Activated T-helper 17 cell treated with anti-CD3 and anti-CD28 coated beads, Interleukin-2, amount 50 U/mL, for 72 hours (primary cell): Measurements from ENCODE around the gene RUVBL2. TPM values are rescaled to one million over a fixed set of nuclear protein-coding genes. Genes with fewer than 3 reads are reported as not detected.
"Not testable (repeated sequence)": the region's sequence is repeated elsewhere in the genome, so short reads cannot be mapped to it uniquely, and the experiment has no call there.

ENCODE experiments used
- ATAC-seq: fragments of 150-1000 bp; cut with Tn5 transposase; replicated peaks from 2 replicates; pipeline ENCODE4 v1.10.0; 2021; ENCODE audit warnings: mild to moderate bottlenecking, moderate library complexity
- H3K27ac Mint-ChIP-seq: one replicate; pipeline ENCODE4 v1.8.0; 2022; ENCODE audit warnings: mixed read lengths
- H3K27me3 Mint-ChIP-seq: one replicate; pipeline ENCODE4 v1.8.0; 2022; ENCODE audit warnings: mixed read lengths
- H3K36me3 Mint-ChIP-seq: one replicate; pipeline ENCODE4 v1.8.0; 2022; ENCODE audit warnings: low read depth, mild to moderate bottlenecking, mixed read lengths
- H3K4me1 Mint-ChIP-seq: one replicate; pipeline ENCODE4 v1.8.0; 2022; ENCODE audit warnings: mixed read lengths
- H3K4me3 Mint-ChIP-seq: one replicate; pipeline ENCODE4 v1.8.0; 2022; ENCODE audit warnings: mild to moderate bottlenecking, mixed read lengths
- H3K9me3 Mint-ChIP-seq: one replicate; pipeline ENCODE4 v1.8.0; 2022; ENCODE audit warnings: mixed read lengths
- total RNA-seq, 2 donors: library from RNA; stranded (reverse); gene quantifications; one replicate each; pipeline ENCODE4 v1.2.3, GENCODE V29; 2022

The RUVBL2 gene
- total RNA-seq, 2 donors from 2014 or later: 100 to 166 TPM

DNA sequence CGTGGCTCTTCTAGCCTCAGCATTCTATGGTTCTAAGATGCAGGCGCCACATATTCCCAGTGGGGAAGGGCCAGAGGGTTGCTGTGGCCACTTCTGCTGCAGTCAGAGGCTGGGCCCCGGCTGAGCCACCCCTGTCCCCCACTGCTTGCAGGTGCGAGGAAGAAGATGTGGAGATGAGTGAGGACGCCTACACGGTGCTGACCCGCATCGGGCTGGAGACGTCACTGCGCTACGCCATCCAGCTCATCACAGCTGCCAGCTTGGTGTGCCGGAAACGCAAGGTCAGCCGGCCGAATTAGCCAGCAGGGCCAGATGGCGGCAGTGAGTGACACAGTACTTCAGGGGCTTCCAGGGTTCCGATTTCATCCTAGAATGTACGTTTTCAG lies 21.2 kb downstream of the RUVBL2 start:
- Mint-ChIP-seq H3K4me1 (peaks cover 7% of the 10 kb centered on the region), H3K36me3 (peaks cover 45% of the 10 kb centered on the region), H3K27ac (no peak overlapping the region), H3K4me3 (no peak overlapping the region), H3K9me3 (no peaks in the 10 kb centered on the region), H3K27me3 (peaks cover 4% of the 10 kb centered on the region)
- ATAC-seq: no peak

- H3K27ac Mint-ChIP-seq: no peak overlapping the region
- peaks cover 11% of the 10 kb centered on the region for H3K4me1 Mint-ChIP-seq
- peaks cover 4% of the 10 kb centered on the region for H3K27me3 Mint-ChIP-seq
- no peaks in the 10 kb centered on the region for H3K9me3 Mint-ChIP-seq
- no peak for ATAC-seq
- H3K4me3 Mint-ChIP-seq: no peak overlapping the region
- H3K36me3 Mint-ChIP-seq: peaks cover 31% of the 10 kb centered on the region
Measured at GRCh38 chr19:49016067-49016839, 22.6 kb downstream of the RUVBL2 start.

- H3K4me1 Mint-ChIP-seq: peaks cover 15% of the 10 kb centered on the region
- peak within 1 kb of the TSS; percentile 94 for H3K4me3 Mint-ChIP-seq
- no peak within 1 kb of the TSS for H3K27ac Mint-ChIP-seq
- no peaks in the 10 kb centered on the region for H3K9me3 Mint-ChIP-seq
- H3K36me3 Mint-ChIP-seq: peaks cover 26% of the 10 kb centered on the region
- ATAC-seq: no peak
- peaks cover 4% of the 10 kb centered on the region for H3K27me3 Mint-ChIP-seq
Measured at GRCh38 chr19:49017041-49017665, 23.5 kb downstream of the RUVBL2 start, which contains the start of gene LHB. Gene LHB, minus strand, starts transcription at chr19:49017091. Its CDS starts 10 bp downstream, at chr19:49017081.

DNA sequence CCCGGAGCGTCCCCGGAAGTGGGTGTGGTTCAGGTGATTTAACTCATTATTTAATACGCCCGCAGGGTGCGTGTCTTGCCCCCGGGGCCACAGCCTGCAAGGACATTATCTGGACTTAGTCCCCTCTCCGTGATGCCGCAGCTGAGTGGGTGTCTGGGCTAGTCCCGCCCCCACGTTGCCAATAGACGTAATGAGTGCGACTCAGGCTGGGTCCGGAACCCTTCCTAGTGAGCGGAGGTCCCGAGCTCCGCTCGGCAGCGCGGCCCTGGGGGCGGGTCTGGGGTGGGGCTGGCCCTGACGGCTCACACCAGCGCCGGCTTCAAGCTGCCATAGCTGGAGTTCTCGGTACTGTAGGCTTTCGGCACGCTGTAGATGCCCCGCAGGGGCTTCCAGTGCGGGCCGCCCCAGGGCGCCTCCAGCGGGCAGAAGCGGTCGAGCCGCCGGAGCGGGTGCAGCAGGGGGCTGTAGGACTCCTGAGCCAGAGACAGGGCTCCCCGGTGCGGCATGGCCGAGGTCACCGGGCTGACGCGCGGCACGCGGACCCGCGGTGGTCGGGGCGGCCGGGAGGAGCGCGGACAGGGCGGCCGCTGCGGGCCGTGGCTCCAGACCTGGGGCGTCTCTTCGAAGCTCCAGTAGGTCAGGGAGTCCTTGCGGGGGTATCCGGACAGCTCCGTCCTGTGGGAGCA lies 24.1 kb downstream of the RUVBL2 start:
- Mint-ChIP-seq H3K27me3 (peaks cover 4% of the 10 kb centered on the region), H3K4me3 (peak overlapping the region; percentile 94), H3K27ac (no peak overlapping the region), H3K36me3 (peaks cover 19% of the 10 kb centered on the region), H3K4me1 (peaks cover 15% of the 10 kb centered on the region), H3K9me3 (no peaks in the 10 kb centered on the region)
- peak; percentile 59 for ATAC-seq

DNA sequence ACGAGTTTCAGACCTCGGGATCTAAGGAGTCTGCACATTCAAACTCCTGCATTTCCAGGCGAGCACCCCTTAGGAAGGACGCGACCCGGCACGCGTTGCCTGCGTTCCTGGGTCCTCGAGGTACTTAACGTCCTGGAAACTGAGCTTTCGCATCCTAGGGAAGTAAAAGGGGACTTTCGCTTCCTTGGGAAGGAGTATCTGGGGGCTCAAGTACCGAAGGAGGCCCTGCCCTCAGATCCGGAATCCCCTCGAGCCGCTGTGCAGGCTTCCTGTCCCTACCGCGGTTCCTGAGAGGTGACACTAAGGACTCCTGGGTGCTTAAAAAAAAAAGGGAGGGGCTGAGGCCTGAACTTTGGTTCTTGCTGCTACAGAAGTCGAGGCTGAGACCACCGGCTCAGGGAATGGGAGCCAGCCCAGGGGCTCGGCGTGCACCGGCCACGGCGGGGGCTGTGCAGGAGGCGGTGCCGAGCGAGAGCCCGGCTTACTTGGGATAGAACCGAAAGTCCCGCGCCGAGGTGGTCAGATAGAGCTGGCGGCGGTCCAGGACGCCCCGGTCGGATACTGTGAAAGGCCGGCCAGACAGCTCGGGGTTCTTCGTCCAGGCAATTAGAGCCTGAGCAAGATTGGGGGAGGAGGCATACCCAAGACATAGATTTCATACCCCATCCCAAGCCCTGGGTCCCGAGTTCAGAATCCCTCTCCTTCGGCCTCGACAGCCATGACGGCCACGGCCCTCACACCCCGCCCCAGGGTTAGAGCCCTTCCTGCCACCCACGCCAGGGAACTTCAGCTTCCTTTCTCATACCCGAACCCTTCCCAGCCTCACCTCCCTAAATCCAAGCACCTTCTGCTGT lies 24.9 kb downstream of the RUVBL2 start:
- Mint-ChIP-seq H3K36me3 (peaks cover 12% of the 10 kb centered on the region), H3K27ac (peak overlapping the region; percentile 90), H3K4me1 (peaks cover 15% of the 10 kb centered on the region), H3K4me3 (peak overlapping the region; percentile 94)
- not testable (repeated sequence) for H3K9me3 Mint-ChIP-seq, H3K27me3 Mint-ChIP-seq
- peak; percentile 11 for ATAC-seq

GRCh38 chr19:49019242-49019932 lies 25.7 kb downstream of the RUVBL2 start:
- Mint-ChIP-seq H3K4me3 (peak overlapping the region; percentile 94), H3K36me3 (peaks cover 7% of the 10 kb centered on the region), H3K27ac (peak overlapping the region; percentile 90), H3K27me3 (peaks cover 4% of the 10 kb centered on the region), H3K9me3 (no peaks in the 10 kb centered on the region), H3K4me1 (peaks cover 15% of the 10 kb centered on the region)
- peak; percentile 63 for ATAC-seq

GRCh38 chr19:49020342-49020741 lies 26.7 kb downstream of the RUVBL2 start:
- Mint-ChIP-seq H3K27me3 (peaks cover 4% of the 10 kb centered on the region), H3K27ac (no peak overlapping the region), H3K36me3 (no peaks in the 10 kb centered on the region), H3K4me1 (peaks cover 15% of the 10 kb centered on the region), H3K4me3 (peak overlapping the region; percentile 94), H3K9me3 (no peaks in the 10 kb centered on the region)
- ATAC-seq: no peak

GRCh38 chr19:49020931-49021895 lies 27.5 kb downstream of the RUVBL2 start:
- peak; percentile 58 for ATAC-seq
- H3K36me3 Mint-ChIP-seq: no peaks in the 10 kb centered on the region
- H3K27ac Mint-ChIP-seq: no peak overlapping the region
- peaks cover 4% of the 10 kb centered on the region for H3K27me3 Mint-ChIP-seq
- H3K4me3 Mint-ChIP-seq: peak overlapping the region; percentile 94
- H3K9me3 Mint-ChIP-seq: no peaks in the 10 kb centered on the region
- H3K4me1 Mint-ChIP-seq: peaks cover 15% of the 10 kb centered on the region

DNA sequence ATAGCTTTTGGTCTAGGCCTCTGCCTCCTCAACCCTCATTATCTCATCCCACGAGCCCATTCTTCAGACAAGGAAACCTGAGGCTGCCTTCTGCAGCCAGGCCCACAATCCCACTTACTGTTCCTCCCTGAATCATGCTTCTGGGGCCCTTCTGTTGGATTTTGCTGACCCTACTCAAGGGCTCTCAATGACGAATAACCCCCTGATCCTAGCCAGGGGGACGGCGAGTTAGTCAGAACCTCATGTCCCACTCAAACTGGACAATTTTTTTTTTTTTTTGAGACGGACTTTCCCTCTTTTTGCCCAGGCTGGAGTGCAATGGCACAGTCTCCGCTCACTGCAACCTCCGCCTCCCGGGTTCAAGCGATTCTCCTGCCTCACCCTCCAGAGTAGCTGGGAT lies 28.4 kb downstream of the RUVBL2 start:
- peaks cover 15% of the 10 kb centered on the region for H3K4me1 Mint-ChIP-seq
- no peak overlapping the region for H3K4me3 Mint-ChIP-seq
- peaks cover 4% of the 10 kb centered on the region for H3K27me3 Mint-ChIP-seq
- H3K9me3 Mint-ChIP-seq: no peaks in the 10 kb centered on the region
- no peak for ATAC-seq
- no peaks in the 10 kb centered on the region for H3K36me3 Mint-ChIP-seq
- no peak overlapping the region for H3K27ac Mint-ChIP-seq

DNA sequence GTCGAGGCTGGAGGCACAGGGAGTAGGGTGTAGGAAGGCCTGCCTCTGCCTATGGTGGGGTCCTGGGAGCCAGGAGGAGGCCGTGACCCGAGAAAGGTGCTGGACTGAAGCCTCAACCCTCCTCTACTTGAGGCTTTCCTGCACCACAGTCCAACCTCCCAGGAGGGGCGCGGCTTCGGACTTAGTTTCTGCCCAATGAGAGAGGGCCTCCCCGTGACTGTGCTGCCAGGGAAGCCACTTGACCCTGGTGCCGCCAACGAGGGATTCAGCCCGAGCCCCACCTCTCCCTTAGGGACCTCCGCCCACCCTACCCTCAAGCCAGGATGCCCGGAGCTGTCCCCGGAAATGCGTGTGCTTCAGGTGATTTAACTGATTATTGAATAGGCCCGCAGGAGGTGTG lies 30.5 kb downstream of the RUVBL2 start, which contains the start of gene CGB3:
CGB3 (minus strand) TSS at position 101 of the 400 bp plus-strand sequence. CDS start 362 bp downstream, outside the sequence.
- H3K27me3 Mint-ChIP-seq, H3K9me3 Mint-ChIP-seq, ATAC-seq, H3K36me3 Mint-ChIP-seq, H3K27ac Mint-ChIP-seq, H3K4me3 Mint-ChIP-seq: not testable (repeated sequence)
- H3K4me1 Mint-ChIP-seq: peaks cover 11% of the 10 kb centered on the region

DNA sequence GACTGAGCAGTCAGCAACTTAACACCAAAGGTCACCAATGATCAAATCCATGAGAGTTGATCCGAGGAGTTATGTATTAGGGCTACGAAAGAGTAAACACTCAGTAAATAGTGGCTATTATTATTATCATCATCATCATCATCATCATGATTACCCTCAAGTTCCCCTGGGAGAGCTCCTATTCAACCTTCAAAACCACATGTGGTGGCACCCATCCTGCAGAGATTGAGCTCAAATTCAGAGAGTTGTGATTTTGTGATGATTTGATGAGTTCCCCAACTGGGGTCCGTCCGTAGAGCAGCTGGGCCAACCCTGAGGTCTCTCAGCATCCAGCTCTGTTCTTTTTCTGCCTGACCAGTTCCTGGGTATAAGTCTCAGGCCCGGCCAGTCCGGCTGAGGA lies 31.4 kb downstream of the RUVBL2 start:
- H3K27ac Mint-ChIP-seq, H3K4me3 Mint-ChIP-seq, H3K27me3 Mint-ChIP-seq, H3K36me3 Mint-ChIP-seq, H3K9me3 Mint-ChIP-seq, ATAC-seq, H3K4me1 Mint-ChIP-seq: not testable (repeated sequence)

DNA sequence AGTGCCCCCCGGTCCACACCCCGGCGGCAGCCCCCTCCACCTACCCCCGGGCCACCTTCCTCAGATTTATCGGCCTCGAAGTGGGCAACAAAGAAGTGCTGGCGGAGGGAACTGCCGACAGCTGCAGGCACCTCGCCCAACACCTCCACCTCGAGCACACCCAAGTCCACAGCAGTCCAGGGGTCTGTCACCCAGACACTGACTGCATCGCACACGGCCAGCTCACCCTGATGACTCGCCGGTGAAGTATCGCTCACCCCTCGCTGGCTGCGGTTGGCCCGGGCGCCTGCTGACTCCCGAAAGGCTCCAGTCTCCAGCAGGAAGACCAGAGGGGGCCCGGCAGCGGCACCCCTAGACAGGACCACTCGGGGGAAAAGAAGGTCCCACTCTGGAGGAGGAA lies 31.9 kb downstream of the RUVBL2 start:
- not testable (repeated sequence) for ATAC-seq, H3K4me1 Mint-ChIP-seq, H3K27me3 Mint-ChIP-seq, H3K36me3 Mint-ChIP-seq, H3K4me3 Mint-ChIP-seq, H3K9me3 Mint-ChIP-seq, H3K27ac Mint-ChIP-seq

- not testable (repeated sequence) for H3K4me3 Mint-ChIP-seq, H3K27me3 Mint-ChIP-seq, H3K36me3 Mint-ChIP-seq, H3K9me3 Mint-ChIP-seq, H3K27ac Mint-ChIP-seq, H3K4me1 Mint-ChIP-seq, ATAC-seq
Measured at GRCh38 chr19:49028686-49029085, 35.0 kb downstream of the RUVBL2 start.
